GM18526 (cell line): ENCODE data around the gene LTF.

Experiments used
- POLR2A ChIP-seq: IDR thresholded peaks from 3 replicates; pipeline ENCODE4 v1.6.1; 2011; ENCODE audit not compliant: insufficient read length; ENCODE audit errors: extremely low read depth

LTF gene

GRCh38 chr3:46447228-46447985 is 17.3 kb downstream of the LTF start:
- TF ChIP-seq POLR2A, result no peak

- TF ChIP-seq POLR2A, result no peak
Measured at GRCh38 chr3:46442576-46443530, 21.9 kb downstream of the LTF start.

GRCh38 chr3:46440531-46441294 is 24.0 kb downstream of the LTF start:
- TF ChIP-seq POLR2A, result no peak

GRCh38 chr3:46438831-46439230 is 25.9 kb downstream of the LTF start:
- TF ChIP-seq POLR2A, result no peak

GRCh38 chr3:46435081-46435726 is 29.5 kb downstream of the LTF start:
- TF ChIP-seq POLR2A, result no peak

GRCh38 chr3:46433841-46434240 is 30.9 kb downstream of the LTF start:
- no peak for TF ChIP-seq POLR2A

GRCh38 chr3:46429671-46430070 is 35.0 kb downstream of the LTF start:
- TF ChIP-seq POLR2A, result no peak

GRCh38 chr3:46429250-46429649 is 35.5 kb downstream of the LTF start:
- no peak for TF ChIP-seq POLR2A

- TF ChIP-seq POLR2A, result no peak
Measured at GRCh38 chr3:46427916-46428833, 36.5 kb downstream of the LTF start.

- TF ChIP-seq POLR2A, result no peak
Measured at GRCh38 chr3:46423588-46423987, 41.1 kb downstream of the LTF start.

- no peak for TF ChIP-seq POLR2A
Measured at GRCh38 chr3:46422617-46423016, 42.1 kb downstream of the LTF start.

GRCh38 chr3:46420931-46421330 is 43.8 kb downstream of the LTF start:
- no peak for TF ChIP-seq POLR2A

GRCh38 chr3:46419816-46420215 is 44.9 kb downstream of the LTF start:
- TF ChIP-seq POLR2A, result no peak
